SKM-1 treated with dmso at 0.1 percent for 144 hours (cell line): ENCODE results near the gene SLC6A3.

Source experiments
- DNase-seq: peaks from one replicate; lab custom pipeline; 2025; ENCODE audit not compliant: unreplicated experiment; lab: John Stamatoyannopoulos, UW

The SLC6A3 gene

DNA sequence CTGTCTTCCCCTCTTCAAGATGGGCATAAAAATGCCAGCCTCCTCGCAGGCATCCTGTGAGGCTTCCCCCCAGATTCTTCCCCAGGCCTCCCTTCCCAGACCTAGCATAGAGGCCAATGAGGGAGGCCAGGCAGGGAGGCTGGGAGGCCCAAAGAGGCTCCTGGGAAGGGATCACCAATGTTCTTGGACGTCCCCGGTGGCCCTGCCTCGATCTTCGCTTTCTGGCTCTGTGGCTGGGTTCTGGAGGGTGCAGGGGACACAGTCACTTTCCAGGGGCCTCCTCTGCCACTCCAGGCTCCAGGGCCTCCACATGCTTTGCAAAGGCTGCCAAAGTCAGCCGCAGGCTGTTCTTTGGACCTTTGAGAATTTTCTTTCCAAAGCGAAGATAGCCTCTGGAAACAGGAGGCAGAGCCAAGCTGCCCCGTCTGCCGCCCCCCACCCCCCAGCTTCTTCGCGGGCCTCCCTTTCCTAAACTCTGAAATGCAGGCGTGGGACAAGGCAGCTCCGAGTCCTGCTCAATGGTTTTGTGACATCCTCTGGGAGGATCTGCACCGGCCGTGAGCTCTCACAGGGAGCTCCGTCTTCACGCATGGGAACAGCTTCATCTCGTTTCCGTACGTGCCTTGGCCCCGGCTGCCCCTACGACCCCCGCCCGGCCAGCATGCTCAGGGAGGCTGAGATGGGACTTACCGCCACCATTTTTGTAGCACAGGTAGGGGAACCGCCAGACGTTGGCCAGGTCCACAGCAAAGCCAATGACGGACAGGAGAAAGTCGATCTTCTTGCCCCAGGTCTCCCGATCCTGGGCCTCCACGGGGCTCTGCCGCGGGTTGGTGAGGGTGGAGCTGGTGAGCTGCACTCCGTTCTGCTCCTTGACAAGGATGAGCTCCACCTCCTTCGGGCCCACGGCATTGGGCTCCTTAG is 2.8 kb downstream of the SLC6A3 start:
- no peak for DNase-seq

DNA sequence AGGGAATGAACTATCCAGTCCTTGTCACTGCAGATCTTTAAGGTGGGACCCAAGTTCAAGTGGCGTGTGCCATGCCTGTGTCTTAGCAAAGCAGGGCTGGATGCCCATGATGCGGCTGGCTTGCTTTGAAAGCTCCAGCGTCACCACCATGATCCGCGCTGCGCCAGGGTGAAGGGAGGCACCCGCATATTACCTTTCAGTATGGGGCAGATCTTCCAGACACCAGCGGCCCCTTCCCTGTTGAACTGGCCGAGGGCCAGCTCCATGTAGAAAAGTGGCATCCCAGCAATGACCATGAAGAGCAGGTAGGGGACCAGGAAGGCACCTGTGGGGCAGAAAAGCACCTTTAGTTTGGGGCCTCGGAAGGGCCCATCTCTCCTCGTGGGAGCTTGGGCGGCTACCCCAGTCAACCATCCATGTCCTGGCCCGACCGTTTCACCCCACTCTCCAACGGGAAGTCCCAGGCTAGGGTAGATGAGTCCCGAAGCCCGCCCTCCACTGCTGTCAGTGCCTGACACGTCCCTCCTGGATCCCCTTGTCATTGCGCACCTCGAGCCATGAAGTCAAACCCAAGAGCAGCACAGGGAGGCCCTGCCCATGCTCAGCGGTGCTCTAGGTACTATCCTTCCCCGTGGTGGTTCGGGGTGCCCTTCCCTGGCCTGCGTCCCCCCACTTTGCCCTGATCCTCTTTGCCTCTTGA is 3.9 kb downstream of the SLC6A3 start:
- no peak for DNase-seq

DNA sequence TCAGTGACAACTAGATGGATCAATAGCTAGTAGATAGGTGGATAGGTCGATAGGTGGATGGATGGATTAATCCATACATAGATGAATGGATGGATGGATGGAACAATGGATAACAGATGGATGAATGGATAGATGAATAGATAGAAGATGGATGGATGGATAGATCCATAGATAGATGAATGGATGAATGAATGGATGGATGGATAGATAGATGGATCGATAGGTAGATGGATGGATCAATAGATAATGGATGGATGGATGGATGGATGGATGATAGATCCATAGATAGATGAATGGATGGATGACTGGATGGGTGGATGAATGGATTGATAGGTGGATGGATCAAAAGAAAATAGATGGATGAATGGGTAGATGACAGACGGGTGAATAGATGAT is 5.1 kb downstream of the SLC6A3 start:
- no peak for DNase-seq

DNA sequence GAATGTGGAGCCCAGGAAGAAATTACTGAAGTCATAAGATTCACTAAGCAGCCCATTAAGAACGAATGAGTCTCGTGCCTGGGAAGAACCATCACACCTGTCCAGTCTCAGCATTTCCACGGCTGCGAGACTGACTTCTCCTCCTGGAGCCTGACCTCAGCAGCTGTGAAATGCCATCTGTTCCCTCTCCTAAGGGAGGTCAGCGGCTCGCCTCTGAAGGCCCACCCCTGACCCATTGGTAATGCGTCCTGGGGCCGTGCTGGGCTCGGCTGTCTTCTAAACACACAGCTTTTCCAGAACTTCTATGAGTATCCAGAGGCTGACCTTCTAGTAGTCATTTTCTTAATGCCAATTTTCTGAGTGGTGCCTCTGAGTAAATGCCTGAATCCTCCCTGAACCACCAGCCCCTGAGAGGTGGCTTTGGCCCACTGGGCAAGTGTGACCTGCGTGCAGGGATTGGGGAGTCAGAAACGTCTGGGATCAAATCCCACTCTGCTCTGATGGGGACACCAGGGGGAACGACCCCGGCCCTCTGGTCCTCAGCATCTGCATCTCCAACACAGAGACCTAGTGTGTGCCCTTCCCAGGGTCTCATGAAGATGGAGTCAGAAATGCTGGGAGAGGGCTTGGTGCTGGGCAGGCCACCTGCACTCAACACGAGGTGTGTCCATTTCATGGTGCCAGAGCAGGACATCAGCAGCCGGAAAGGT is 5.7 kb downstream of the SLC6A3 start:
- no peak for DNase-seq

DNA sequence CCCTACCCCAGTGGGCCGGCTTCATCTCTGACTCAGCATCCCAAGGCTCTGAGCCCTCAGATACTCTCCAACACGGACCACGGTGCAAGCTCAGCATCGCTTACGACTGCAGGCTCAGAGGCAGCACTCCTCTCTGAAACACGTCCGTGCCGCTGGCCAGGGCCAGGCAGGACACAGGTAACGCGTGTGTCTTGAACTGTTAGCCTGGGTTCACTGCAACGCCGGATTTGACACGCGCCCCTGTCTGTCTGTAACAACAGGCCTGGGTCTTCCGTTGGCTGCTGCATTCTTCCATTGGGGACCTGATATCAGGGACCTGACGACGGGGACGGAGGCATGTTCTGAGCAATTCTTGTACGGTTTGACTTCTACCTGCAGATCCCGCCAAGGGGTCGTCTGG is 6.4 kb downstream of the SLC6A3 start:
- no peak for DNase-seq

DNA sequence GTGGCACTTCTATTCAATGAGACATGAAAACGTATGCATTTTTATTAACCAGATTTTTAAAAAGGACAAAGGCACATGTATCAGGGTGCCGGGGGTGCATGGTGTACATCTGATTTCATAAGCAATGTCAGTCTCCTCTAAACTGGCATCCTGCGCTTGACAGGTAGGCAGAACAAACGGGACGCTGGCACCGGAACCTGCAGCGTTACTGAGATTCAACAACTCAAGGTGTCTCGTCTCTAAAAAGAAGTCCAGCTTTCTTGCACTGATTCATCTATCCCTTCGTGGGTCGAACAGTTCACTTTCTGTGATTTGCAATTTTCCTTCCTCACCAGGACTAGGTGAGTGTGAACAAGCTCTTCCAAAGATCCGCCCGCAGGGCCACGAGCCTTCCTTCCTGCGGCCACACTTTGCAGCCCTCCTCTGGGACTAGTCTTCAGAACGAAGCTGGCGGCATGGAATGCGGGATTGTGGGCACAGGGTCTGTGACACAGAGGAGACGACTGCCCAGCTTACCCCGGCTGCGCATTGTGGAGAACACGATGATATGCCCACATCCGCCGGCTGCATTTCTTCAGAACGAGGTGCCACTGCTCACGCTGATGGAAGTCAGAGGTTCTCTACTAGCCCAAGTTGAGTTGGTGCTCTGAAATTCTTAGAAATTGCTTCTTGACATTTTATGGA is 7.2 kb downstream of the SLC6A3 start:
- no peak for DNase-seq

DNA sequence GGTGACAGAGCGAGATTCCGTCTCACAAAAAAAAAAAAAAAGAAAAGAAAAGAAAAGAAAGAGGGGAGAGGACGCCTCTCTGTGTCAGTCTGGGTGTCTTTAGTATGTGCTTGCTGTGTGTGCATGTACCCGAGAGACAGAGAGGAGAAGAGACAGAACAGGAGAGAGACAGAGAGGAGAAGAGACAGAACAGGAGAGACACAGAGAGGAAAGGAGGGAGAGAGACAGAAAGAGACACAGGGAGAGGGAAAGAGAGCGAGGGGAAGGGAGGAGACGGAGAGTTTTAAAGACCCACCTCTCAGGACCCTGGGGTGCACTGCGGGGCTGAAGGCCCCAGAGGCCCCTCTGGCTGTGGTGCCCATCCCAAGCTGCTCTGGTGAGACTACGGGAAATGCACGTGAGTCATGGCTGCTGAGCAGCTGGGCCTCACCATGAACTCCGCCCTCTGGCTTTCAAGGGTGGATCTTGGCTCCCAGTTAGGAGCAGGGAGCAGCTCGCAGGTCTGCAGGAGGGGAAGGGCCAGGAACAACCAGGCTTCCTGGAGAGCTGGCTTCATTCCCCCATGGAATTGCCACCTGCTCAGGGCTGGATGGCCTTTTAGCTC is 7.9 kb downstream of the SLC6A3 start:
- no peak for DNase-seq

DNA sequence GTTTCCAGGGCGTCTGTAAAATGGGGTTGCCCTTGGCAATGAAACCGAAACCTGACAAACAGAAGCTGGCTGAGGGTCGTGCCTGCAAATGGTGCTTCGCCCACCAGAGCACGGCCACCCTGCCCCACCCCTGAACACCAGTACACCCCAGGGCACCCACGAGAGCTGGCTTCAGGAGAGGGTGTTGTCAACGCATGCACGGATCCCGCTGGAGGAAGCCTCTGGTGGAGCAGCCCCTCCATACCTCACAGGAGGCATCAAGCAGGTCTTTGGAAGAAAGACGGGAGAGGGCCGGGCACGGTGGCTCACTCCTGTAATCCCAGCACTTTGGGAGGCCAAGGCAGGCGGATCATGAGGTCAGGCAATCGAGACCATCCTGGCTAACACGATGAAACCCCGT is 8.6 kb downstream of the SLC6A3 start:
- no peak for DNase-seq

DNA sequence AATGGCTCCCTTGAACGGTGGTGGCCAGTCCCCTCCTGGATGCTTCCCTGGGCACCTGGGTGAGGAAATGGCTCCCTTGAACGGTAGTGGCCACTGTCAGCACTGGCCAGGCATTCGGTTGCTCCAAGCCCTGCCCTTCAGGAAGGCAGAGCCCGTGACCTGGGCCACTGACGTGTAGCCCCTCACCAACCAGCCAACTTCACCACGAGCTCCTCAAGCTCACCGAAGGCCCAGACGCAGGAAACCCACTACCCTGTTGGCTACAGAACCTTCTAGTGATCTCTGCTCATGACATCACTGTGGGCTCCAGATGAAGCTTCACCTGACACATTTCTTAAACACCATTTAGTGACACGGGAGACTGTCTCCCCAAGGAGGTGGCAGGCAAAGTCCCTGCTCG is 9.2 kb downstream of the SLC6A3 start:
- DNase-seq = no peak

DNA sequence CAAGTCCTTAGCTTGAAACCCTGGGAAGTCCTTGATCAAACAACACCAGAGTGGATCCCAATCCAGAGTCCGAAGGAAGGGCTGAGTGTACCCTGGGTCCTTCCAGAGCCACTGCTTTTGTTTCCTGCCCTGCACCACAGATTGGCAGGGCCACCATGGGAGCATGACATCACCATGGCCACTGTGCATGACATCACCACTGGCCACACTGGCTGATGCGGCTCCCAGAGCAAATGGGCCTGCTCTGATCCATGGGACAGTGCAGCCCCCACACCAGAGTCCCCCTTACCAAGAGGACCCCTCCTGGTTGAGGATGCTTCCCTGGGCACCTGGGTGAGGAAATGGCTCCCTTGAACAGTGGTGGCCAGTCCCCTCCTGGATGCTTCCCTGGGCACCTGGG is 9.9 kb downstream of the SLC6A3 start:
- DNase-seq = no peak

DNA sequence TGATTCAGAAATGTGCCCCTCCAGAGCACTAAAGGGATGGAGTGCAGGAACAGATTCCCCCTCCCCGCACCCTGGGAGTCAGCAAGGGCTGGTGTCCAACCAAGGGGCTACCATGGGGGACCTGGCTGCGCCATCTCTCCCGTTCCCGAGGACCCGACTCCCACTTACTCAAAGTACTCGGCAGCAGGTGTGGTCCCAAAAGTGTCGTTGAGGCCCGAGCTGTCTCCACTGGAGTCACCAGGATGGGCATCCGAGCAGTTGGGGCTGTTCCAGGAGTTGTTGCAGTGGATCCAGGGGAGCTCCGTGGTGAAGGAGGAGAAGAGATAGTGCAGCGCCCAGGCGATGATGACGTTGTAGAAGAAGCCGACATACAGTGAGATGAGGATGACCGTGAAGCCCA is 12.9 kb downstream of the SLC6A3 start:
- no peak for DNase-seq

DNA sequence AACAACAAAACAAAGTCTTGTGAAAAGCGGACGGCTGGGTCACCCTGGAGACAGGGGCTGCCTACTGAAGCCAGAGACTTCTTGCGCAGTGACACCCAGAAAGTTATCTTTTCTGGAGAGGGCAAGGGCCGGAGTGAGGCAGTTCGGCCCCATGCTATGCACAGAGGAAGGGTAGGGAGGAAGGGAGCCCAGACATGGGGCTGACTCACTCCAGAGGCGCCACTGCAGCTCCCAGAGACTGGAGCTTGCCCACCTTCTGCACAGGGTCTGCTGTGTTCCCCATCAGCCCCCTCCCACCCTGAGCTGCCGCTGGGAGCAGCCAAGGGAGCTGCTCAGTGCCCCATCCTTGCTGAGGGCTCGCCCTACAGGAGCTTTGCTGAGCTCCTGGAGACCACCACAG is 13.3 kb downstream of the SLC6A3 start:
- no peak for DNase-seq

DNA sequence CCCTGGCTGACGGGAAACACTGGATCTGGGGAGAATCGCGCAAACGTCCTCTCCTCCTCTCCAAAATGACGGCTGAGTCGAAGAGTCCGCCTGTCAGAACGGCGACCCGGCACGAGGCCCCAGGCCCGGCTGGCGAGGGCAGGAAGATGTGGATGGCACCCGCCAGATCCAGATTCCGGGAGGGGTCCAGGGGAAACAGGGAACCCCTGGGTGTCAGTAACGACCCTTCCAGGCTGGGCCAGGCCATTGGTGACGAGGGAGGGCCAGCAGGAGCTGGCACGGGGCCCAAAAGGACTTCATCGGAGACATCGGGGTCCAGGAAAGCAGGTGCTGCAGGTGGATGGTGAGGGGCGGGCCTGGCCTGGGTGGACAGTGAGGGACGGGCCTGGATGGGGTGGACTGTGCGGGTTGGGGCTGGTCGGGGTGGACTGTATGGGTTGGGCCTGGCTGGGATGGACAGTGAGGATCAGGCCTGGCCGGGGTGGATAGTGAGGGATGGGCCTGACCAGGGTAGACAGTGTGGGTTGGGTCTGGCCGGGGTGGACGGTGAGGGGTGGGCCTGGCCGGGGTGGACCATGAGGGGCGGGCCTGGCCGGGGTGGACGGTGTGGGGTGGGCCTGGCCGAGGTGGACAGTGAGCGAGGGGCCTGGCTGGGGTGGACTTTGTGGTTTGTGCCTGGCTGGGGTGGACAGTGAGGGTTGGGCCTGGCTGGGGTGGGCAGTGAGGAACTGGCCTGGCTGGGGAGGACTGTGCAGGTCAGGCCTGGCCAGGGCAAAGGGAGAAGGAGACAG is 14.0 kb downstream of the SLC6A3 start:
- no peak for DNase-seq

DNA sequence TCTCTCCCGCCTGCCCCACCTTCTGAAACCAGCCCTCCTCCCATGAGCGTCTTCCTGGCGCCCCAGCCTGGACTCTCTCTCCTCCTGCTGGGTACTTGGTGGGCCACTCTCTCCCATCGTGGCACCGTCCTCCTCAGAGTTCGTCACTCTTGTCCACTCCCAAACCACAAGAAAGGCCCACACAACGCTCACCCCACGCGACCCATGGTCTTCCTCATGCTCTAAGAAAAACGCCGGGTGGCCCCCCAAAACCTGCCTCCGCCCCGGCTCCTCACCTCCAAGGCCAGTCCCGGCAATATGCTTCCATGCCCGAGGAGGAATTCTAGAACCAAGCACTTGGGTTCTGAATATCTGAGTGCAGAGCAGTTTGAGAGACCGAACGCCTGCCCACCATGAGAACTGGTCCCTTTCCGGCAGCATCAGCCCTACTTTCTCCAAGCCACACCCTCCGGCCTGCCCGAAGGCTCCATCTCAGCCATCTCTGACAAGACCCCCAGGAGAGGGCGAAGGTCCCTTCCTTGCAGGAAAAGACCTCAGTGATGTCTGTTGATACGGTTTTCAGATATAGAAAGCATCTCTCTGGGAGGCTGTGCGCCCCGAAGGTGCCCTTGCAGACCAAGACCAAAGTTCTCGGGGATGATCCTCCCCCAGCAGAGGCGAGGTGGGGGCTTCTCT is 15.0 kb downstream of the SLC6A3 start:
- no peak for DNase-seq

DNA sequence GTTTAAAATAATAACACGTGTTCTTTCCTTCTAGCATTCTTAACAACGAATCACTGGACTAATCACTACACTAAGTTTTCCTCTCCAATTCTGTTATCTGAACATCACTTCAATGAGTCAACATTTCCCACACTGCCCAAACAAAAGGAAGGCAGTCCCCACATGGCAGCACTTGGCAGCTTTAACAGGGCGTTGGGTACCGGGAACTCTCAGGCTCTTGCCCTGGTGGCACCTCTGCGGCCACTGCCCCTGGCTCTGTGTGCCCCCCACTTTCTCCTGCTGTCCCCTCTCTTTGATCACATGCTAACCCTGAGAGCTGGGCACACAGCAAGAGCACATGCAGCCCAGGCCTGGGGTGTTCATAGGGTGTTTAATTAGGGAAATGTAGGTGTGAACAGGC is 15.7 kb downstream of the SLC6A3 start:
- DNase-seq = no peak

DNA sequence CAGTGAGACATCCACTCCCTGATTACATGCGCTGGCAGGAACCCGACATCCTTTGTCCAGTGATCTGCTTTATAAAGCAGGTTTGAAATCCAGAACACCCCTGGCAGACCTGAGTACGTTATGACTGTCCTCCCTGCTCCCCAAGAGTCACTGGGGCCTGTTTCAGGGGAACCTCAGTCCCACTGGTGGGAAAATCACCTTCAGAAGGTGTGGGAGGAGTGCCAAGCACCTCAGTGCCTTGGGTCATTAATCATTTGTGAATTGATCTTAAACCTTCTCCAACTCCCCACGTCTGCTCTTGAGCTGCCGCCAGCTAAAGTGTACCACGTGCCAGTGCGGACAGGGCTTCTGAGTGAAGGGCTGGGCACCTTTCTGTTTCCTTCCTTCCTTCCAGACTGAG is 16.2 kb downstream of the SLC6A3 start:
- DNase-seq = no peak

DNA sequence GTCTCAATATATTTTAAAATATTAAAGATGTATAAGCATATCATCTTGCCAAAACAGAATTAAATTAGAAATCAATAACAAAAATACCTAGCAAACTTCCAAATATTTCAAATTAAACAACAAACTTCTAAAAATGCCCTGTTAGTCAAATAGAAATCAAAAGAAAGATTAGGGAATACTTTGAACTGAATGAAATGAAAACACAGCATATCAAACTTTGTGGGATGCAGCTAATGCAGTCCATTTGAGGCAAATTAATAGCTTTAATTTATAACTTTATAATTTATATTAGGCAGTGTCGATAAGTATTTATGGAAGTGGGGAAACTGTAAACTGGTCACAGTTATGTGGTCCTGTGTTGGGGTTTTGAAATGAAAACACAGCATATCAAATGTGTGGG is 17.1 kb downstream of the SLC6A3 start:
- no peak for DNase-seq

DNA sequence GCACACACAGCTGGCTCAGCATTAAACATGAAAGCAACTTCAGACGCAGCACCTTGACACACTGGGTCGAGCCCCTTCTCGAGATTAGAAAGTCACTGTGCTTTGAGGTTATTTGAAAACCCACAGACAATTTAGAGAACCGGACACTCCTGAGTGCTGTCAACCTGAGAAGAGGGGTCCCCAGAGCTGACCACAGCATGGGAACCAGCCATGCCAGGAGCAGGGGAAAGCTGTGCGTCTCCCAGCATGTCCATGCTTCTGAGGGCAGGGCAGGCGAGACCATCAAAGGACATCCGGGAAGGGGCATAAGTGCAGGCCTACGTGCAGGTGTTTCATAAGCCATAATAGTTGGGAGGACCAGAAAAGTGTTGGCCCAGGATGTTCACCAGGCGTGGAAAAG is 20.5 kb downstream of the SLC6A3 start:
- no peak for DNase-seq

DNA sequence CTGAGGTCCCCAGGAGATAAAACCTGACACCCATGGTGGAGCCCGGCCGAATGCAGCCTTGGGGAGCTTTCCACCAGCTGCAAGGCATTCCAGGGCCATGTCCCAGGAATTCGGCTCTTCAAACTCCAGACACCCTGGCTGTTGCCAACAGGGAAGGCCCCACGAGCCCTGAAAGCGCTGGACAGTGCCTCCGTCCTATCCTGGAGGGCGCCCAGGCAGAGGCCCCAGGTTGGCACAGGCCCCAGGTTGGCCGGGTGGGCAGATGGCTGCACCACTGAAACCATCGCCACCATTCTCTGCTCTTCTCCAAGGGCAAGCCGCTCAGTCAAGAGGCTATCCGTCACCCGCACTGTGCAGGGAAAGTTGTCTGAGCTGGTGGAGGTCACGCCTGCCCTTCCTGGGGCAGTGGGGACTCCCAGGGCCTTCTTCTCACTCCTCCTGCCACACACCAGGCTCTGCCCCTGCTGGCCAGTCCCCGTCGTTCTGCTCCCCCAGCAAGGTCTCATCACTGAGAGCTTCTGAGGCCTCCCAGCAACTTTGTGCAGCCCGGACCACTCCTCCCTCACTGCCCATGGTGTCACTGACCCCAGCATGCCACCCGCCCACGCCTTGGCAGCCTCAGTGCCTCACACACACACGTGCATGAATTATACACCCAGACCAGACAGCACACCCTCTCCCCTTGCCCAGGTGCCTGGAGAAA is 21.2 kb downstream of the SLC6A3 start:
- no peak for DNase-seq
